ENCODE data around the gene KCNK4.

KCNK4 gene

GRCh38 chr11:64349025-64349387, 57.9 kb downstream of the KCNK4 start:
- DNase-seq (ENCODE audit: low spot score): no peak

GRCh38 chr11:64349404-64349803, 58.3 kb downstream of the KCNK4 start:
- no peak for DNase-seq (ENCODE audit: low spot score)

Data from germinal center (tissue), 1 donor.